Ishikawa (cell line): ENCODE data around the gene TRDMT1.

Experiments
- CEBPB ChIP-seq: IDR thresholded peaks from 2 replicates; pipeline ENCODE4 v1.6.1; 2012
- CREB1 ChIP-seq: IDR thresholded peaks from 2 replicates; pipeline ENCODE4 v1.6.1; 2012; ENCODE audit warnings: low read depth
- EGR1 ChIP-seq: IDR thresholded peaks from 2 replicates; pipeline ENCODE4 v1.6.1; 2012
- EP300 ChIP-seq: IDR thresholded peaks from 2 replicates; pipeline ENCODE4 v1.6.1; 2012; ENCODE audit warnings: borderline replicate concordance
- FOXM1 ChIP-seq: IDR thresholded peaks from 2 replicates; pipeline ENCODE4 v1.6.1; 2012; ENCODE audit warnings: low read depth, borderline replicate concordance
- NFIC ChIP-seq: IDR thresholded peaks from 2 replicates; pipeline ENCODE4 v1.6.1; 2012
- RAD21 ChIP-seq: IDR thresholded peaks from 2 replicates; pipeline ENCODE4 v1.6.1; 2012; ENCODE audit warnings: low read depth
- TAF1 ChIP-seq: IDR thresholded peaks from 2 replicates; pipeline ENCODE4 v1.6.1; 2012; ENCODE audit warnings: low read depth, mild to moderate bottlenecking
- TCF12 ChIP-seq: IDR thresholded peaks from 2 replicates; pipeline ENCODE4 v1.6.1; 2012; ENCODE audit warnings: low read depth
- TEAD4 ChIP-seq: IDR thresholded peaks from 2 replicates; pipeline ENCODE4 v1.6.1; 2012
- YY1 ChIP-seq: IDR thresholded peaks from 2 replicates; pipeline ENCODE4 v1.6.1; 2012; ENCODE audit warnings: low read depth
- ZBTB7A ChIP-seq: IDR thresholded peaks from 2 replicates; pipeline ENCODE4 v1.6.1; 2012; ENCODE audit warnings: low read depth
- TF ChIP-seq, protein P1 (sequence below): IDR thresholded peaks from 2 replicates; pipeline ENCODE4 v1.6.1; 2012
- TF ChIP-seq, protein P2 (sequence below): IDR thresholded peaks from 2 replicates; pipeline ENCODE4 v1.6.1; 2012
- TF ChIP-seq, protein P3 (sequence below): IDR thresholded peaks from 2 replicates; pipeline ENCODE4 v1.6.1; 2012; ENCODE audit warnings: low read depth, mild to moderate bottlenecking

Gene TRDMT1, protein sequence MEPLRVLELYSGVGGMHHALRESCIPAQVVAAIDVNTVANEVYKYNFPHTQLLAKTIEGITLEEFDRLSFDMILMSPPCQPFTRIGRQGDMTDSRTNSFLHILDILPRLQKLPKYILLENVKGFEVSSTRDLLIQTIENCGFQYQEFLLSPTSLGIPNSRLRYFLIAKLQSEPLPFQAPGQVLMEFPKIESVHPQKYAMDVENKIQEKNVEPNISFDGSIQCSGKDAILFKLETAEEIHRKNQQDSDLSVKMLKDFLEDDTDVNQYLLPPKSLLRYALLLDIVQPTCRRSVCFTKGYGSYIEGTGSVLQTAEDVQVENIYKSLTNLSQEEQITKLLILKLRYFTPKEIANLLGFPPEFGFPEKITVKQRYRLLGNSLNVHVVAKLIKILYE

DNA sequence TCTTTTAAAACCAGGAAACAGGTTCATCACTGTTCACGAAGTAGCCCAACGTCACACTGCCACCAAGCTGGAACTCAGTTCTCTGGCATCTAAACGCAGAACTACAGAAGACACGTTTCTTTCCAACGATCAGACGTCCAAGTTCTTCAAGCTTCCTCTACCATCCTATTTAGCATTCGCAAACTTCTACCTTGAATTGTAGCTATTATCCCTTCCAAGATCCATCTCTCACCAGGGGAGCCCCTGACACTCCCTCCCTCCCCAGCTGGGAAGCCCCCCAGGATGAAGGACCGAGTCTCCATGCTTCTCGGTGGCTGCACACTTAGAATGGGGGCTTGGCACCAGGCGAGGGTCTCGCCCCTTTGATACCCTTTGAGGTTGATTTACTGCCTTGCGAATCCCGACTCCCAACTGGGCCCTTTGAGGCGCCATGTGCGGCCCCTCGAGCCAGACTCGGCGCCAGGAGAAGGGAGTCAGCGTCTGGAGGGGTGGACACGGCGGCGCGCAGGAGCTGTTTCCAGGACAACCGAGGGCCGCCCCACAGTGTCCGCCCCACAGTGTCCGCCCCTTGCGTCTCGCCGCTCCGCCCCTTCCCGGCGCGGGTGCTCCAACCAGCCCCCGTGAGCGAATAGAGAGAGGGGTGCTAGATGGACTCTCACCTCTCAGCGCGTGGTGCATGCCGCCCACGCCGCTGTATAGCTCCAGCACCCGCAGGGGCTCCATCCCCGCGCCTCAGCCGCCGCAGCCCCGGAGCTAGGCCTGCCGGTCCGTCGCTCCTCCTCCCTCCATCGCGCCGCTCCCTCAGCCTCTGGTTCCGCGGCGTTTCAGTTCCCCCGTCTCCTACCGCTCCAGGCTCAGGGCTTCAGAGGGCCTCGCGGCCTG, at the start of gene TRDMT1:
TRDMT1 (minus strand) TSS at position 761 of the 882 bp plus-strand sequence; CDS start at position 723, 38 bp downstream.
- peak; percentile 68; the same call in 1 of the 2 replicates for TF ChIP-seq TCF12
- TF ChIP-seq, protein P1, sequence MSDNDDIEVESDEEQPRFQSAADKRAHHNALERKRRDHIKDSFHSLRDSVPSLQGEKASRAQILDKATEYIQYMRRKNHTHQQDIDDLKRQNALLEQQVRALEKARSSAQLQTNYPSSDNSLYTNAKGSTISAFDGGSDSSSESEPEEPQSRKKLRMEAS: peak; percentile 80
- TF ChIP-seq EGR1: peak; percentile 59
- TF ChIP-seq NFIC: no peak
- 0 out of 2 replicates have a peak, but pooled peaks have one; percentile 42 for TF ChIP-seq EP300
- TF ChIP-seq, protein P2, sequence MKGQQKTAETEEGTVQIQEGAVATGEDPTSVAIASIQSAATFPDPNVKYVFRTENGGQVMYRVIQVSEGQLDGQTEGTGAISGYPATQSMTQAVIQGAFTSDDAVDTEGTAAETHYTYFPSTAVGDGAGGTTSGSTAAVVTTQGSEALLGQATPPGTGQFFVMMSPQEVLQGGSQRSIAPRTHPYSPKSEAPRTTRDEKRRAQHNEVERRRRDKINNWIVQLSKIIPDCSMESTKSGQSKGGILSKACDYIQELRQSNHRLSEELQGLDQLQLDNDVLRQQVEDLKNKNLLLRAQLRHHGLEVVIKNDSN: peak; percentile 52
- TF ChIP-seq CREB1: no peak
- peak; percentile 83 for TF ChIP-seq TAF1
- TF ChIP-seq YY1: 0 out of 2 replicates have a peak, but pooled peaks have one; percentile 63

DNA sequence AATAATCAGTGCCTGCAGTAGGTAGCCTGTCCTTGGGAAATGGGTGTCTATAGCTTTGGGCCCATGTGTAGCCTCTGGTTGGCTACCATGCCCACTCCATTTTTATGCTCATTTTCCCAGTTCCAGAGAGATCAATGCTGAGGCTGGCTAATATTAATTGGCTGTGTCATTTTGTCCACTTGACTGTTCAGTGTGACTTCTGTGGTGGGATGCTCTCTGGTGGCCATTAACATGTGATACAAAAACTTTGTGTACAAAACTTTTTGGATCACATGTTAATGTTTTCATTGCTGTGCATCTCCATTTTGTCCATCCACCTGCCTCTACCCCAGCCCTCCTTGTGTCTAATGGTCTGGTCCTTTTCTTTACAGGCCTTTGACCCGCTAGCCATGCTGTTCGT, 49.3 kb upstream of the TRDMT1 start:
- TF ChIP-seq CEBPB (no peak), TAF1 (no peak), YY1 (no peak), CREB1 (no peak), RAD21 (no peak), EP300 (no peak), TCF12 (no peak), ZBTB7A (no peak), EGR1 (no peak), TEAD4 (no peak), NFIC (no peak), FOXM1 (no peak)
- TF ChIP-seq, protein P3, sequence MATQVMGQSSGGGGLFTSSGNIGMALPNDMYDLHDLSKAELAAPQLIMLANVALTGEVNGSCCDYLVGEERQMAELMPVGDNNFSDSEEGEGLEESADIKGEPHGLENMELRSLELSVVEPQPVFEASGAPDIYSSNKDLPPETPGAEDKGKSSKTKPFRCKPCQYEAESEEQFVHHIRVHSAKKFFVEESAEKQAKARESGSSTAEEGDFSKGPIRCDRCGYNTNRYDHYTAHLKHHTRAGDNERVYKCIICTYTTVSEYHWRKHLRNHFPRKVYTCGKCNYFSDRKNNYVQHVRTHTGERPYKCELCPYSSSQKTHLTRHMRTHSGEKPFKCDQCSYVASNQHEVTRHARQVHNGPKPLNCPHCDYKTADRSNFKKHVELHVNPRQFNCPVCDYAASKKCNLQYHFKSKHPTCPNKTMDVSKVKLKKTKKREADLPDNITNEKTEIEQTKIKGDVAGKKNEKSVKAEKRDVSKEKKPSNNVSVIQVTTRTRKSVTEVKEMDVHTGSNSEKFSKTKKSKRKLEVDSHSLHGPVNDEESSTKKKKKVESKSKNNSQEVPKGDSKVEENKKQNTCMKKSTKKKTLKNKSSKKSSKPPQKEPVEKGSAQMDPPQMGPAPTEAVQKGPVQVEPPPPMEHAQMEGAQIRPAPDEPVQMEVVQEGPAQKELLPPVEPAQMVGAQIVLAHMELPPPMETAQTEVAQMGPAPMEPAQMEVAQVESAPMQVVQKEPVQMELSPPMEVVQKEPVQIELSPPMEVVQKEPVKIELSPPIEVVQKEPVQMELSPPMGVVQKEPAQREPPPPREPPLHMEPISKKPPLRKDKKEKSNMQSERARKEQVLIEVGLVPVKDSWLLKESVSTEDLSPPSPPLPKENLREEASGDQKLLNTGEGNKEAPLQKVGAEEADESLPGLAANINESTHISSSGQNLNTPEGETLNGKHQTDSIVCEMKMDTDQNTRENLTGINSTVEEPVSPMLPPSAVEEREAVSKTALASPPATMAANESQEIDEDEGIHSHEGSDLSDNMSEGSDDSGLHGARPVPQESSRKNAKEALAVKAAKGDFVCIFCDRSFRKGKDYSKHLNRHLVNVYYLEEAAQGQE: no peak
- TF ChIP-seq, protein P1: no peak
- TF ChIP-seq, protein P2: no peak

DNA sequence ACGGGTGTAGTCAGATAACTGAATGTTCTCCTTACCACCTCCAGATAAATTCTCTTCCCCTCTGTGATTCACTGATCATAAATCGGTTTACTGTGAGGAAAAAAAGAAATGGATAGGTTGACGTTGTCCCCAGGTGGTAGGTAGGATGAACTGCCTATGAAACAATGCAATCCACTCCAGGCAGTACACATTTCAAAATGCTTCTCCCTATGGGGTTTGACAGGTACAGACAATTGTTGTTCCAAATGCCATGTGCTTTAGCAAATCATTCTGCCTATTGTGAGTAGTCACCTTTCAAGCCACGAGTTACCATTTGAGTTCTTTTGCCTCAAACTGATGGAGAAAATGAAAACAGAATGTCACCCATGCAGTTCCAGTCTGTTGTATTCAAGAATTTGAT, 48.3 kb upstream of the TRDMT1 start:
- TF ChIP-seq RAD21: no peak
- TF ChIP-seq, protein P1: no peak
- TF ChIP-seq, protein P2: no peak
- TF ChIP-seq, protein P3: no peak
- no peak for TF ChIP-seq TCF12
- no peak for TF ChIP-seq TEAD4
- TF ChIP-seq FOXM1: no peak
- TF ChIP-seq YY1: no peak
- TF ChIP-seq CEBPB: no peak
- no peak for TF ChIP-seq ZBTB7A
- TF ChIP-seq CREB1: no peak
- TF ChIP-seq EGR1: no peak
- no peak for TF ChIP-seq NFIC
- TF ChIP-seq TAF1: no peak
- no peak for TF ChIP-seq EP300

DNA sequence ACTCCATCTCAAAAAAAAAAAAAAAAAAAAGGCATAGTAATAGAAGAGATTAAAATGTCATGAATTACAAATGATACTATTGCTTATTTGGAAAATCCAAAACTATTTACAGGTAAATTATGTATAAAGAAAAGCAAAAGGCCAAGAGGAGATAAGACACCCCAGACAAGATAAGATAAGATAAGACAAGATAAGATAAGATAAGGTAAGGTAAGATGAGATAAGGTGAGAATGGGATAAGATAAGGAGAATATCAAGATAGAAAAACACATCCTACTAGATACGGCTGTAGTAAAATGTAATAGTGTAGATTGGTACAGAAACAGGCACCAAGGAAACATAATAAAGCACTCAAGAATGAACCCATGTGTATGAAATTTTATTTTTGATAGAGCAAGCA, 47.5 kb upstream of the TRDMT1 start:
- TF ChIP-seq CREB1: no peak
- TF ChIP-seq TCF12: no peak
- TF ChIP-seq TAF1: no peak
- TF ChIP-seq FOXM1: no peak
- TF ChIP-seq CEBPB: no peak
- TF ChIP-seq, protein P3: no peak
- no peak for TF ChIP-seq RAD21
- TF ChIP-seq YY1: no peak
- TF ChIP-seq, protein P2: no peak
- no peak for TF ChIP-seq ZBTB7A
- TF ChIP-seq EP300: no peak
- no peak for TF ChIP-seq TEAD4
- TF ChIP-seq, protein P1: no peak
- TF ChIP-seq NFIC: no peak
- TF ChIP-seq EGR1: no peak
